HepG2 (cell line): ENCODE measurements around the gene NBEAL2. TPM values are rescaled to one million over a fixed set of nuclear protein-coding genes. Genes with fewer than 3 reads are reported as not detected.

Source experiments
- CEBPG ChIP-seq: IDR thresholded peaks from 2 replicates; pipeline ENCODE4 v1.6.1; 2016
- EED ChIP-seq: sonication (generic); formaldehyde crosslinking; IDR thresholded peaks from 2 replicates; pipeline ENCODE4 v1.5.0; 2020; ENCODE audit warnings: mild to moderate bottlenecking, missing genetic modification reagents
- MEIS2 ChIP-seq: sonication (generic); formaldehyde crosslinking; IDR thresholded peaks from 2 replicates; pipeline ENCODE4 v1.9.0; 2021; ENCODE audit warnings: mild to moderate bottlenecking, missing genetic modification reagents
- POGZ ChIP-seq: sonication (generic); formaldehyde crosslinking; IDR thresholded peaks from 2 replicates; pipeline ENCODE4 v1.4.0; 2020; ENCODE audit warnings: mild to moderate bottlenecking, missing genetic modification reagents
- PPARG ChIP-seq: conservative IDR thresholded peaks from 2 replicates; pipeline ENCODE4 v1.6.1; 2016; ENCODE audit warnings: missing biosample characterization, missing genetic modification reagents
- RBM22 ChIP-seq: fragments of 200-400 bp; formaldehyde crosslinking; optimal IDR thresholded peaks from 2 replicates; pipeline ENCODE3; 2017; ENCODE audit warnings: mild to moderate bottlenecking, low read length, moderate library complexity
- ZBTB20 ChIP-seq: sonication (generic); formaldehyde crosslinking; IDR thresholded peaks from 2 replicates; pipeline ENCODE4 v1.8.1; 2023; ENCODE audit warnings: missing genetic modification reagents, low read depth, mild to moderate bottlenecking, borderline replicate concordance
- ZFP37 ChIP-seq: sonication (generic); formaldehyde crosslinking; IDR thresholded peaks from 2 replicates; pipeline ENCODE4 v1.4.0; 2020; ENCODE audit warnings: missing genetic modification reagents, borderline replicate concordance
- ZFP62 ChIP-seq: sonication (generic); formaldehyde crosslinking; IDR thresholded peaks from 2 replicates; pipeline ENCODE4 v1.4.0; 2020; ENCODE audit warnings: missing genetic modification reagents
- ZFX ChIP-seq: sonication (generic); formaldehyde crosslinking; IDR thresholded peaks from 2 replicates; pipeline ENCODE4 v1.4.0; 2020; ENCODE audit warnings: mild to moderate bottlenecking, low read depth, missing genetic modification reagents, moderate library complexity
- ZKSCAN8 ChIP-seq: IDR thresholded peaks from 2 replicates; pipeline ENCODE4 v1.6.1; 2016; ENCODE audit warnings: borderline replicate concordance, missing genetic modification reagents, missing compliant biosample characterization
- ZNF136 ChIP-seq: sonication (generic); formaldehyde crosslinking; IDR thresholded peaks from 2 replicates; pipeline ENCODE4 v1.8.1; 2022; ENCODE audit warnings: low read depth, mild to moderate bottlenecking, moderate library complexity, missing genetic modification reagents
- ZNF143 ChIP-seq: sonication (generic); formaldehyde crosslinking; IDR thresholded peaks from 2 replicates; pipeline ENCODE4 v1.4.0; 2020; ENCODE audit warnings: missing genetic modification reagents
- ZNF260 ChIP-seq: sonication (generic); formaldehyde crosslinking; IDR thresholded peaks from 2 replicates; pipeline ENCODE4 v1.4.0; 2020; ENCODE audit warnings: missing genetic modification reagents, low read depth, mild to moderate bottlenecking, borderline replicate concordance
- ZNF276 ChIP-seq: sonication (generic); formaldehyde crosslinking; IDR thresholded peaks from 2 replicates; pipeline ENCODE4 v1.4.0; 2020; ENCODE audit warnings: mild to moderate bottlenecking, low read depth, missing genetic modification reagents
- ZNF552 ChIP-seq: sonication (generic); formaldehyde crosslinking; IDR thresholded peaks from 2 replicates; pipeline ENCODE4 v1.9.0; 2022; ENCODE audit warnings: missing genetic modification reagents, mild to moderate bottlenecking, borderline replicate concordance
- ZNF567 ChIP-seq: sonication (generic); formaldehyde crosslinking; IDR thresholded peaks from 2 replicates; pipeline ENCODE4 v1.8.1; 2023; ENCODE audit warnings: mild to moderate bottlenecking, missing genetic modification reagents, borderline replicate concordance
- ZNF629 ChIP-seq: sonication (generic); formaldehyde crosslinking; conservative IDR thresholded peaks from 2 replicates; pipeline ENCODE4 v1.5.0; 2020; ENCODE audit warnings: missing genetic modification reagents
- ZNF788 ChIP-seq: sonication (generic); formaldehyde crosslinking; IDR thresholded peaks from 2 replicates; pipeline ENCODE4 v1.5.0; 2020; ENCODE audit warnings: mild to moderate bottlenecking, missing genetic modification reagents, borderline replicate concordance
- ZNF879 ChIP-seq: sonication (generic); formaldehyde crosslinking; IDR thresholded peaks from 2 replicates; pipeline ENCODE4 v1.8.1; 2023; ENCODE audit warnings: missing genetic modification reagents
- polyA plus RNA-seq, 8 experiments: library from polyadenylated mRNA; depleted of rRNA in 3 of 8; stranded (reverse) in 7 of 8; unstranded in 1 of 8; fragments of >200 nt; fragmentation: Illumina TruSeq in 4 of 8; extraction: Trizol in 4 of 8; gene quantifications; 2 replicates each; pipeline versions ENCODE4 v1.2.1 to v1.2.3, GENCODE V29; 2011 to 2016; ENCODE audit warnings: low read depth in 4 of 8, missing spikeins in 1 of 8, mixed read lengths in 1 of 8; ENCODE audit not compliant: insufficient read depth in 1 of 8
- total RNA-seq, 5 experiments: library from RNA; depleted of rRNA; stranded (reverse); fragments of >200 nt; fragmentation: Illumina TruSeq; extraction: Trizol; gene quantifications; 2 replicates each; pipeline ENCODE4 v1.2.3, GENCODE V29; 2016; ENCODE audit warnings: low read depth in 1 of 5
- TF ChIP-seq, protein P1 (sequence below): sonication (generic); formaldehyde crosslinking; IDR thresholded peaks from 2 replicates; pipeline ENCODE4 v1.5.1; 2020; ENCODE audit warnings: missing genetic modification reagents, mild to moderate bottlenecking, borderline replicate concordance
- TF ChIP-seq, protein P2 (sequence below): sonication (generic); formaldehyde crosslinking; IDR thresholded peaks from 2 replicates; pipeline ENCODE4 v1.8.1; 2022; ENCODE audit warnings: low read depth, mild to moderate bottlenecking, missing genetic modification reagents
- TF ChIP-seq, protein P3 (sequence below): sonication (generic); formaldehyde crosslinking; IDR thresholded peaks from 2 replicates; pipeline ENCODE4 v1.4.0; 2020; ENCODE audit warnings: mild to moderate bottlenecking, missing genetic modification reagents

The NBEAL2 gene
- total and polyA plus RNA-seq, 2 of the 13 experiments (the other 11 are each of a cell fraction or from before 2014, with no cell fraction given), result 9.7 to 12.4 TPM

DNA sequence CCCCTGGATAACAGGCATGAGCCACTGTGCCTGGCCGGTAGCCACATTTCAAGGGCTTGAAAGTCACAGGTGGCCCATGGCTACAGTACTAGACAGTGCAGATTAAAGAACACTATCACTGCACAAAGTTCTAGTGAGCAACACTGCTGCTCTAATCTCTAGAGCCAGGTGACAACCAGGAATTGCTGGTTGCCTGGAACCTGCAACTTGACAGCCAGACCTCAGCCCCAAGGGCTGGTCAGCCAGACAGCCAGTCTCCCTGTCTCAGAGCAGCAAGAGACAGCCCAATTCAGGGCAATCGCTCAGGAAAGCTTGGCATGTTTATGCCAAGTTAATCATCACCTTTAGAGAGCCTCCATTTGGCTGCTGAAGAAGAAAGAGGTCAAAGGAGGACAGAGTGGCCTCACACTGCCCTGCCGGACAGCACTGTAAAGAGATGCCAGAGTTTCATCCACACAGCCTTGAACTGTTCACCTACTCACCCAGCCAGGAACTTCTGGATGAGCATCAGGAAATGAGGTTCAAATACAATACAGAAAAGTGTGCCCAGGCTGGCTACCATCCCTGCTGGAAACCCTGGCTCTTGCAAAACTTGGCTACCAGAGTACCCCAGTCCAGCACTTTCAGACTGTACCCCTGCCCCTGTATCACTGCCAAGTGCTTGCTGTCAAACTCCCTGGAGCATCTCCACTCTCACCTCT lies 8.9 kb upstream of the NBEAL2 start (continued):
- TF ChIP-seq CEBPG (CRISPR knock-in tag), result 0 out of 2 replicates have a peak, but pooled peaks have one; percentile 23
- no peak for TF ChIP-seq ZNF879 (CRISPR knock-in tag)
- TF ChIP-seq, protein P1, sequence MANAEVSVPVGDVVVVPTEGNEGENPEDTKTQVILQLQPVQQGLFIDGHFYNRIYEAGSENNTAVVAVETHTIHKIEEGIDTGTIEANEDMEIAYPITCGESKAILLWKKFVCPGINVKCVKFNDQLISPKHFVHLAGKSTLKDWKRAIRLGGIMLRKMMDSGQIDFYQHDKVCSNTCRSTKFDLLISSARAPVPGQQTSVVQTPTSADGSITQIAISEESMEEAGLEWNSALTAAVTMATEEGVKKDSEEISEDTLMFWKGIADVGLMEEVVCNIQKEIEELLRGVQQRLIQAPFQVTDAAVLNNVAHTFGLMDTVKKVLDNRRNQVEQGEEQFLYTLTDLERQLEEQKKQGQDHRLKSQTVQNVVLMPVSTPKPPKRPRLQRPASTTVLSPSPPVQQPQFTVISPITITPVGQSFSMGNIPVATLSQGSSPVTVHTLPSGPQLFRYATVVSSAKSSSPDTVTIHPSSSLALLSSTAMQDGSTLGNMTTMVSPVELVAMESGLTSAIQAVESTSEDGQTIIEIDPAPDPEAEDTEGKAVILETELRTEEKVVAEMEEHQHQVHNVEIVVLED, result no peak; the same call in 1 of the 2 replicates
- no peak for TF ChIP-seq RBM22
- TF ChIP-seq, protein P2, sequence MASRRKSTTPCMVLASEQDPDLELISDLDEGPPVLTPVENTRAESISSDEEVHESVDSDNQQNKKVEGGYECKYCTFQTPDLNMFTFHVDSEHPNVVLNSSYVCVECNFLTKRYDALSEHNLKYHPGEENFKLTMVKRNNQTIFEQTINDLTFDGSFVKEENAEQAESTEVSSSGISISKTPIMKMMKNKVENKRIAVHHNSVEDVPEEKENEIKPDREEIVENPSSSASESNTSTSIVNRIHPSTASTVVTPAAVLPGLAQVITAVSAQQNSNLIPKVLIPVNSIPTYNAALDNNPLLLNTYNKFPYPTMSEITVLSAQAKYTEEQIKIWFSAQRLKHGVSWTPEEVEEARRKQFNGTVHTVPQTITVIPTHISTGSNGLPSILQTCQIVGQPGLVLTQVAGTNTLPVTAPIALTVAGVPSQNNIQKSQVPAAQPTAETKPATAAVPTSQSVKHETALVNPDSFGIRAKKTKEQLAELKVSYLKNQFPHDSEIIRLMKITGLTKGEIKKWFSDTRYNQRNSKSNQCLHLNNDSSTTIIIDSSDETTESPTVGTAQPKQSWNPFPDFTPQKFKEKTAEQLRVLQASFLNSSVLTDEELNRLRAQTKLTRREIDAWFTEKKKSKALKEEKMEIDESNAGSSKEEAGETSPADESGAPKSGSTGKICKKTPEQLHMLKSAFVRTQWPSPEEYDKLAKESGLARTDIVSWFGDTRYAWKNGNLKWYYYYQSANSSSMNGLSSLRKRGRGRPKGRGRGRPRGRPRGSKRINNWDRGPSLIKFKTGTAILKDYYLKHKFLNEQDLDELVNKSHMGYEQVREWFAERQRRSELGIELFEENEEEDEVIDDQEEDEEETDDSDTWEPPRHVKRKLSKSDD (CRISPR knock-in tag), result no peak
- TF ChIP-seq POGZ (CRISPR knock-in tag), result peak; percentile 32; the same call in 1 of the 2 replicates
- 0 out of 2 replicates have a peak, but pooled peaks have one; percentile 35 for TF ChIP-seq ZNF276 (CRISPR knock-in tag)
- peak; percentile 60; the same call in 1 of the 2 replicates for TF ChIP-seq ZKSCAN8 (CRISPR knock-in tag)
- 0 out of 2 replicates have a peak, but pooled peaks have one; percentile 60 for TF ChIP-seq ZNF136 (CRISPR knock-in tag)
- no peak for TF ChIP-seq ZFP62 (CRISPR knock-in tag)
- TF ChIP-seq ZNF260 (CRISPR knock-in tag), result no peak
- TF ChIP-seq ZNF143, result peak; percentile 45; the same call in 1 of the 2 replicates
- no peak for TF ChIP-seq ZNF788 (CRISPR knock-in tag)
- no peak for TF ChIP-seq ZNF552
- TF ChIP-seq ZNF567 (CRISPR knock-in tag), result 0 out of 2 replicates have a peak, but pooled peaks have one; percentile 34
- peak; percentile 64; the same call in 1 of the 2 replicates for TF ChIP-seq ZFP37 (CRISPR knock-in tag)
- TF ChIP-seq ZFX (CRISPR knock-in tag), result peak; percentile 17; the same call in 1 of the 2 replicates
- peak; percentile 48; the same call in 1 of the 2 replicates for TF ChIP-seq ZBTB20 (CRISPR knock-in tag)
- 0 out of 2 replicates have a peak, but pooled peaks have one; percentile 18 for TF ChIP-seq ZNF629
- TF ChIP-seq PPARG (CRISPR knock-in tag), result peak; percentile 96
- no peak for TF ChIP-seq EED (CRISPR knock-in tag)
- TF ChIP-seq, protein P3, sequence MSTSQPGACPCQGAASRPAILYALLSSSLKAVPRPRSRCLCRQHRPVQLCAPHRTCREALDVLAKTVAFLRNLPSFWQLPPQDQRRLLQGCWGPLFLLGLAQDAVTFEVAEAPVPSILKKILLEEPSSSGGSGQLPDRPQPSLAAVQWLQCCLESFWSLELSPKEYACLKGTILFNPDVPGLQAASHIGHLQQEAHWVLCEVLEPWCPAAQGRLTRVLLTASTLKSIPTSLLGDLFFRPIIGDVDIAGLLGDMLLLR, result no peak
- TF ChIP-seq MEIS2, result peak; percentile 72; the same call in 1 of the 2 replicates
